ENCODE data around the gene MAGEA2.
"Not testable (repeated sequence)": the region's sequence is repeated elsewhere in the genome, so short reads cannot be mapped to it uniquely, and the experiment has no call there.

MAGEA2 gene

GRCh38 chrX:152753686-152754650 is at the start of gene MAGEA2:
Gene MAGEA2, minus strand, starts transcription at chrX:152753842. Its CDS starts 2,479 bp downstream, at chrX:152751363.
- not testable (repeated sequence) for DNase-seq (ENCODE audit: low spot score); H3K4me1 ChIP-seq (ENCODE audit: insufficient read depth, poor library complexity, severe bottlenecking); H3K4me3 ChIP-seq (ENCODE audit: severe bottlenecking); H3K27me3 ChIP-seq (ENCODE audit: insufficient read depth, poor library complexity, severe bottlenecking); H3K36me3 ChIP-seq (ENCODE audit: low read depth); H3K27ac ChIP-seq (ENCODE audit: poor library complexity, severe bottlenecking); H3K9me3 ChIP-seq (ENCODE audit: severe bottlenecking); ATAC-seq (ENCODE audit: low read depth)

- H3K27me3 ChIP-seq (ENCODE audit: insufficient read depth, poor library complexity, severe bottlenecking): no peaks in the 10 kb centered on the region
- H3K36me3 ChIP-seq (ENCODE audit: low read depth): no peaks in the 10 kb centered on the region
- no peak for ATAC-seq (ENCODE audit: low read depth)
- DNase-seq (ENCODE audit: low spot score): no peak
- TF ChIP-seq, protein P1, sequence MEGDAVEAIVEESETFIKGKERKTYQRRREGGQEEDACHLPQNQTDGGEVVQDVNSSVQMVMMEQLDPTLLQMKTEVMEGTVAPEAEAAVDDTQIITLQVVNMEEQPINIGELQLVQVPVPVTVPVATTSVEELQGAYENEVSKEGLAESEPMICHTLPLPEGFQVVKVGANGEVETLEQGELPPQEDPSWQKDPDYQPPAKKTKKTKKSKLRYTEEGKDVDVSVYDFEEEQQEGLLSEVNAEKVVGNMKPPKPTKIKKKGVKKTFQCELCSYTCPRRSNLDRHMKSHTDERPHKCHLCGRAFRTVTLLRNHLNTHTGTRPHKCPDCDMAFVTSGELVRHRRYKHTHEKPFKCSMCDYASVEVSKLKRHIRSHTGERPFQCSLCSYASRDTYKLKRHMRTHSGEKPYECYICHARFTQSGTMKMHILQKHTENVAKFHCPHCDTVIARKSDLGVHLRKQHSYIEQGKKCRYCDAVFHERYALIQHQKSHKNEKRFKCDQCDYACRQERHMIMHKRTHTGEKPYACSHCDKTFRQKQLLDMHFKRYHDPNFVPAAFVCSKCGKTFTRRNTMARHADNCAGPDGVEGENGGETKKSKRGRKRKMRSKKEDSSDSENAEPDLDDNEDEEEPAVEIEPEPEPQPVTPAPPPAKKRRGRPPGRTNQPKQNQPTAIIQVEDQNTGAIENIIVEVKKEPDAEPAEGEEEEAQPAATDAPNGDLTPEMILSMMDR (IDR thresholded peaks at IDR 0.05; ENCODE audit: poor library complexity, severe bottlenecking): no peak
- H3K4me3 ChIP-seq (ENCODE audit: severe bottlenecking): no peak overlapping the region
- no peak overlapping the region for H3K27ac ChIP-seq (ENCODE audit: poor library complexity, severe bottlenecking)
- H3K4me1 ChIP-seq (ENCODE audit: insufficient read depth, poor library complexity, severe bottlenecking): no peaks in the 10 kb centered on the region
- H3K9me3 ChIP-seq (ENCODE audit: severe bottlenecking): no peaks in the 10 kb centered on the region
Measured at GRCh38 chrX:152798945-152799344, 45.3 kb upstream of the MAGEA2 start.

- H3K4me3 ChIP-seq (ENCODE audit: severe bottlenecking); DNase-seq (ENCODE audit: low spot score); H3K27me3 ChIP-seq (ENCODE audit: insufficient read depth, poor library complexity, severe bottlenecking); H3K36me3 ChIP-seq (ENCODE audit: low read depth); H3K9me3 ChIP-seq (ENCODE audit: severe bottlenecking); H3K4me1 ChIP-seq (ENCODE audit: insufficient read depth, poor library complexity, severe bottlenecking); ATAC-seq (ENCODE audit: low read depth); H3K27ac ChIP-seq (ENCODE audit: poor library complexity, severe bottlenecking): not testable (repeated sequence)
Measured at GRCh38 chrX:152787062-152787461, 33.4 kb upstream of the MAGEA2 start.

DNA sequence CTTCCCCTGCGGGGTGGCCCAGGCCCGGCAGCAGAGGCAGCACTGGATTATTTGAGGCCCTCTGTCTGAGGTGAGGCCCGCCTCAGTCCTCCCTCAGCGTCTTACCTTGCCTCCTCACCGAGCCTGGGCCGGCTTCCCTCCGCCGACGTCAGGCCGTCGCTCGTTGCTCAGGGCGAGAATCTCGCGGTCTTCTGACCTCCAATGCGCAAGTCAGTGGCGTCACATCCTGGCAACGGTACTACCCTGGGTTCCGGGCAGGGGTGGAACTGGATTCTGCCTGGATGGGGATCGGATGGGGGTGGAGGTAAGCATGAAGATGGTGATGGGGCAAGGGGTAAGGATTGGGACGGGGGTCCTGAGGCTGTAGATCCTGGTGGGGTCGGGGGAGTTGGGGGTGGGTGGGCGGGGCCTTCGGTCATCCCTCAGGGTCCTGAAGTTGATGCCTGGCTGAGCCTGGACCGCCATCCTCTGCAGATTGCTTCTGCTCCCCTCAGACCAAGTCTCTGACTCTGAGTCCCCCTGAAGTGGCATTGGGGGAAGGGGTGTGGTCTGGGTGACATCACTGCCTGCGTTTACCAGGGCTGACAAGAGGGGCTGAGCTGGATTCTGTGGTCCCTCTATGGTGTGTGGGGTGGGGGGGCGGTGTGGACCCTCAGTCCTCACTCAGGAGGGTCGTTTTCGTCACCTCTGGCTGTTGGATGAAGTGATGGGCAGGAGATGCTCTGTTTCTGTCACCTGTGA is 16.1 kb upstream of the MAGEA2 start, which contains the start of gene MAGEA6:
Gene MAGEA6, minus strand, starts transcription at position 141 of the 741 bp plus-strand sequence. CDS start 2,039 bp downstream, outside the sequence.
- not testable (repeated sequence) for H3K4me3 ChIP-seq (ENCODE audit: severe bottlenecking); ATAC-seq (ENCODE audit: low read depth); H3K27ac ChIP-seq (ENCODE audit: poor library complexity, severe bottlenecking)

DNA sequence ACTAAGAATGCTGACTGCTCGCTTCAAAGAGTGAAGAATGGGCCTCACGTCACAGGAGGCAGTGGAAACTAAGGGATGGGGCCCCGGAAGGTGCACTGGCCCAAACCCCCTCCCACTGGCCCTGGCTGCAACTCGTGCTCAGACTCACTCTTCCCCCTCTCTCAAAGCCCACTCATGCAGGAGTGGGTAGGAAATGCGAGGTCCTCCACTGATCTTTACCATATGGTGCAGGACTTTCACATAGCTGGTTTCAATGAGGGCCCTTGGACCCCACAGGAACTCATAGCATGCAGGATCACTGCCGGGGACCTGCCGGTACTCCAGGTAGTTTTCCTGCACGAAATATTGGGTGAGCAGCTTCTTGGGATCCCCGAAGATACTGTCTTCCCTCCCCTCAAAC is 12.9 kb upstream of the MAGEA2 start:
- DNase-seq (ENCODE audit: low spot score); H3K9me3 ChIP-seq (ENCODE audit: severe bottlenecking); H3K4me3 ChIP-seq (ENCODE audit: severe bottlenecking); H3K27ac ChIP-seq (ENCODE audit: poor library complexity, severe bottlenecking); ATAC-seq (ENCODE audit: low read depth); H3K27me3 ChIP-seq (ENCODE audit: insufficient read depth, poor library complexity, severe bottlenecking); H3K4me1 ChIP-seq (ENCODE audit: insufficient read depth, poor library complexity, severe bottlenecking); H3K36me3 ChIP-seq (ENCODE audit: low read depth): not testable (repeated sequence)

More for the DNA sequence above, 16.1 kb upstream of the MAGEA2 start, which contains the start of gene MAGEA6:
- H3K36me3 ChIP-seq (ENCODE audit: low read depth); H3K27me3 ChIP-seq (ENCODE audit: insufficient read depth, poor library complexity, severe bottlenecking); DNase-seq (ENCODE audit: low spot score); H3K9me3 ChIP-seq (ENCODE audit: severe bottlenecking); H3K4me1 ChIP-seq (ENCODE audit: insufficient read depth, poor library complexity, severe bottlenecking): not testable (repeated sequence)

DNA sequence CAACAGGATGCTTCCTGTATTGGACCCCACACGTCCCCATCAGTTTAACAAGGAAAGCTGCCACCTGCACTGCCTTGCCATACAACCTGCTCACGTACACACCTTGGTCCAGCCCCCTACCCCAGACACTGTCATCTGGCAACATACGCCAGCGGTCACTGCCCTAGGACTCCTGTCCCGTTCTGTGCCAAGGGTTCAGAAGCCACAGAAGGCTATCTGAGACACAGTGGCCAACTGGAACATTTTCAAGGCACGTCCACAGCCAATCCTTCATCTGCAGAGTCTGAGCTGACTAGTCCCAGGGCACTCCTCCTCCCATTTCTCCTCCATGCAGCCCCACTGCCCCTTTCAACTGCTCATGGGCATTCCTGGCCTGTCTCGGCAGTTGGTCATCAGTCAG is 7.9 kb upstream of the MAGEA2 start:
- not testable (repeated sequence) for DNase-seq (ENCODE audit: low spot score); ATAC-seq (ENCODE audit: low read depth); H3K27me3 ChIP-seq (ENCODE audit: insufficient read depth, poor library complexity, severe bottlenecking); H3K9me3 ChIP-seq (ENCODE audit: severe bottlenecking); H3K27ac ChIP-seq (ENCODE audit: poor library complexity, severe bottlenecking); H3K36me3 ChIP-seq (ENCODE audit: low read depth); H3K4me3 ChIP-seq (ENCODE audit: severe bottlenecking); H3K4me1 ChIP-seq (ENCODE audit: insufficient read depth, poor library complexity, severe bottlenecking)

- H3K27me3 ChIP-seq (ENCODE audit: insufficient read depth, poor library complexity, severe bottlenecking); H3K27ac ChIP-seq (ENCODE audit: poor library complexity, severe bottlenecking); H3K9me3 ChIP-seq (ENCODE audit: severe bottlenecking); ATAC-seq (ENCODE audit: low read depth); H3K4me3 ChIP-seq (ENCODE audit: severe bottlenecking); H3K36me3 ChIP-seq (ENCODE audit: low read depth); DNase-seq (ENCODE audit: low spot score); H3K4me1 ChIP-seq (ENCODE audit: insufficient read depth, poor library complexity, severe bottlenecking): not testable (repeated sequence)
Measured at GRCh38 chrX:152759544-152759943, 5.9 kb upstream of the MAGEA2 start.

DNA sequence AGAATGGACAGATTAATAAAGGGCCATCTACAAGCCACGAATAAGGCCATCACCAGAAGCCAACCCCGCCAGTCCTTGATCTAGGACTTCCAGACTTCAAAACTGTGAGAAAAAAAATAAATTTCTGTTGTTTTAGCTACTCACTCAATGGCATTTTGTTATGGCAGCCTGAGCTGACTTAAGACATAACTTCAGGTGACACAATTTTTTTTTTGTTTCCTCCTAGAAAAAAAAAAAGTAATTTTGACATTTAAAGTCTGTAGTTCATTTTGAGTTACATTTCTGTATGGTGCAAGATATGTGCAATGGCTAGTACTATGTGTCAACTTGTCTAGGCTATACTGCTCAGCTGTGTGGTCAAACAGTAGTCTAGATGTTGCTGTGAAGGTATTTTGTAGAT is 5.3 kb upstream of the MAGEA2 start, which contains the start of gene CSAG3:
Gene CSAG3, plus strand, starts transcription at position 301 of the 400 bp plus-strand sequence.
- not testable (repeated sequence) for H3K27ac ChIP-seq (ENCODE audit: poor library complexity, severe bottlenecking); H3K36me3 ChIP-seq (ENCODE audit: low read depth); H3K4me3 ChIP-seq (ENCODE audit: severe bottlenecking); H3K4me1 ChIP-seq (ENCODE audit: insufficient read depth, poor library complexity, severe bottlenecking); H3K9me3 ChIP-seq (ENCODE audit: severe bottlenecking); ATAC-seq (ENCODE audit: low read depth); H3K27me3 ChIP-seq (ENCODE audit: insufficient read depth, poor library complexity, severe bottlenecking); DNase-seq (ENCODE audit: low spot score)

GRCh38 chrX:152754871-152755270 is 1.2 kb upstream of the MAGEA2 start:
- H3K36me3 ChIP-seq (ENCODE audit: low read depth); H3K4me3 ChIP-seq (ENCODE audit: severe bottlenecking); H3K4me1 ChIP-seq (ENCODE audit: insufficient read depth, poor library complexity, severe bottlenecking); H3K27me3 ChIP-seq (ENCODE audit: insufficient read depth, poor library complexity, severe bottlenecking); H3K9me3 ChIP-seq (ENCODE audit: severe bottlenecking); DNase-seq (ENCODE audit: low spot score); H3K27ac ChIP-seq (ENCODE audit: poor library complexity, severe bottlenecking); ATAC-seq (ENCODE audit: low read depth): not testable (repeated sequence)
